ENCODE results near the gene CSNK1D.

CSNK1D gene

GRCh38 chr17:82238472-82239201 lies 34.9 kb downstream of the CSNK1D start:
- peak overlapping the region; percentile 63 for H3K27ac Mint-ChIP-seq
- peaks cover 18% of the 10 kb centered on the region for H3K4me1 Mint-ChIP-seq (ENCODE audit: low read depth)
- H3K9me3 Mint-ChIP-seq: no peaks in the 10 kb centered on the region
- peak overlapping the region; percentile 71 for H3K4me3 Mint-ChIP-seq
- no peaks in the 10 kb centered on the region for H3K27me3 Mint-ChIP-seq (ENCODE audit: low read depth)
- peaks cover 12% of the 10 kb centered on the region for H3K36me3 Mint-ChIP-seq (ENCODE audit: low read depth)

GRCh38 chr17:82237746-82238471 lies 35.6 kb downstream of the CSNK1D start:
- no peaks in the 10 kb centered on the region for H3K9me3 Mint-ChIP-seq
- peak overlapping the region; percentile 71 for H3K4me3 Mint-ChIP-seq
- H3K27me3 Mint-ChIP-seq (ENCODE audit: low read depth): no peaks in the 10 kb centered on the region
- H3K36me3 Mint-ChIP-seq (ENCODE audit: low read depth): peaks cover 15% of the 10 kb centered on the region
- peak overlapping the region; percentile 63 for H3K27ac Mint-ChIP-seq
- H3K4me1 Mint-ChIP-seq (ENCODE audit: low read depth): peaks cover 21% of the 10 kb centered on the region

- H3K4me3 Mint-ChIP-seq: no peak overlapping the region
- H3K4me1 Mint-ChIP-seq (ENCODE audit: low read depth): peaks cover 21% of the 10 kb centered on the region
- H3K36me3 Mint-ChIP-seq (ENCODE audit: low read depth): peaks cover 11% of the 10 kb centered on the region
- no peaks in the 10 kb centered on the region for H3K27me3 Mint-ChIP-seq (ENCODE audit: low read depth)
- no peaks in the 10 kb centered on the region for H3K9me3 Mint-ChIP-seq
- H3K27ac Mint-ChIP-seq: peak overlapping the region; percentile 49
Measured at GRCh38 chr17:82237083-82237745, 36.3 kb downstream of the CSNK1D start.

- Mint-ChIP-seq H3K4me1 (ENCODE audit: low read depth) (peaks cover 21% of the 10 kb centered on the region), H3K4me3 (no peak overlapping the region), H3K9me3 (no peaks in the 10 kb centered on the region), H3K27me3 (ENCODE audit: low read depth) (no peaks in the 10 kb centered on the region), H3K36me3 (ENCODE audit: low read depth) (peaks cover 11% of the 10 kb centered on the region), H3K27ac (no peak overlapping the region)
Measured at GRCh38 chr17:82236142-82236971, 37.1 kb downstream of the CSNK1D start.

- Mint-ChIP-seq H3K4me3 (no peak overlapping the region), H3K9me3 (no peaks in the 10 kb centered on the region), H3K4me1 (ENCODE audit: low read depth) (peaks cover 21% of the 10 kb centered on the region), H3K27ac (no peak overlapping the region), H3K36me3 (ENCODE audit: low read depth) (peaks cover 11% of the 10 kb centered on the region), H3K27me3 (ENCODE audit: low read depth) (no peaks in the 10 kb centered on the region)
Measured at GRCh38 chr17:82235775-82236141, 37.7 kb downstream of the CSNK1D start.

- Mint-ChIP-seq H3K27ac (no peak overlapping the region), H3K4me1 (ENCODE audit: low read depth) (peaks cover 17% of the 10 kb centered on the region), H3K36me3 (ENCODE audit: low read depth) (peaks cover 8% of the 10 kb centered on the region), H3K4me3 (no peak overlapping the region), H3K27me3 (ENCODE audit: low read depth) (no peaks in the 10 kb centered on the region), H3K9me3 (no peaks in the 10 kb centered on the region)
Measured at GRCh38 chr17:82235056-82235774, 38.3 kb downstream of the CSNK1D start.

- Mint-ChIP-seq H3K4me3 (no peak overlapping the region), H3K9me3 (no peaks in the 10 kb centered on the region), H3K4me1 (ENCODE audit: low read depth) (peaks cover 18% of the 10 kb centered on the region), H3K27me3 (ENCODE audit: low read depth) (no peaks in the 10 kb centered on the region), H3K27ac (no peak overlapping the region), H3K36me3 (ENCODE audit: low read depth) (peaks cover 10% of the 10 kb centered on the region)
Measured at GRCh38 chr17:82234211-82235055, 39.1 kb downstream of the CSNK1D start.

- Mint-ChIP-seq H3K9me3 (no peaks in the 10 kb centered on the region), H3K4me1 (ENCODE audit: low read depth) (peaks cover 14% of the 10 kb centered on the region), H3K27ac (peak overlapping the region; percentile 75), H3K36me3 (ENCODE audit: low read depth) (peaks cover 8% of the 10 kb centered on the region), H3K27me3 (ENCODE audit: low read depth) (no peaks in the 10 kb centered on the region), H3K4me3 (peak overlapping the region; percentile 51)
Measured at GRCh38 chr17:82232876-82233785, 40.4 kb downstream of the CSNK1D start.

GRCh38 chr17:82232322-82232820 lies 41.1 kb downstream of the CSNK1D start:
- Mint-ChIP-seq H3K4me1 (ENCODE audit: low read depth) (peaks cover 11% of the 10 kb centered on the region), H3K27ac (no peak overlapping the region), H3K27me3 (ENCODE audit: low read depth) (no peaks in the 10 kb centered on the region), H3K9me3 (no peaks in the 10 kb centered on the region), H3K36me3 (ENCODE audit: low read depth) (peaks cover 5% of the 10 kb centered on the region), H3K4me3 (no peak overlapping the region)

GRCh38 chr17:82231562-82232321 lies 41.8 kb downstream of the CSNK1D start:
- H3K4me3 Mint-ChIP-seq: no peak overlapping the region

GRCh38 chr17:82231312-82231561 lies 42.3 kb downstream of the CSNK1D start:
- H3K36me3 Mint-ChIP-seq (ENCODE audit: low read depth): peaks cover 5% of the 10 kb centered on the region
- H3K27me3 Mint-ChIP-seq (ENCODE audit: low read depth): no peaks in the 10 kb centered on the region
- peaks cover 11% of the 10 kb centered on the region for H3K4me1 Mint-ChIP-seq (ENCODE audit: low read depth)
- H3K27ac Mint-ChIP-seq: no peak overlapping the region
- H3K4me3 Mint-ChIP-seq: no peak overlapping the region
- no peaks in the 10 kb centered on the region for H3K9me3 Mint-ChIP-seq

More at GRCh38 chr17:82231562-82232321, 41.8 kb downstream of the CSNK1D start:
- Mint-ChIP-seq H3K27ac (no peak overlapping the region), H3K36me3 (ENCODE audit: low read depth) (peaks cover 5% of the 10 kb centered on the region), H3K4me1 (ENCODE audit: low read depth) (peaks cover 11% of the 10 kb centered on the region), H3K27me3 (ENCODE audit: low read depth) (no peaks in the 10 kb centered on the region), H3K9me3 (no peaks in the 10 kb centered on the region)

All from T-helper 1 cell treated with Interleukin-12 subunit alpha and Interleukin-12 subunit beta and Interleukin-4 antibody, amounts not matched to agents 30 μg/mL and 1 μg/mL, for 36 hours (primary cell).